Thyroid gland (tissue), 4 donors: ENCODE data around the gene CDH4.

ENCODE experiments used
- POLR2A ChIP-seq, 2 donors: fragments of 450-650 bp; IDR thresholded peaks; one replicate each; pipeline ENCODE4 v1.6.1; 2017; ENCODE audit warnings: antibody characterized with exemption in 2 of 2, mild to moderate bottlenecking in 2 of 2, moderate library complexity in 1 of 2
- TF ChIP-seq, protein P1 (sequence below), 6 experiments: fragments of 200-600 bp in 3 of 6; fragments of 450-650 bp in 3 of 6; sonication (generic) in 3 of 6; IDR thresholded peaks; one replicate each; pipeline ENCODE4 v1.5.1; 2016 to 2019; ENCODE audit warnings: antibody characterized with exemption in 6 of 6, mild to moderate bottlenecking in 2 of 6, inconsistent platforms in 1 of 6, moderate library complexity in 1 of 6

- TF ChIP-seq, protein P1, sequence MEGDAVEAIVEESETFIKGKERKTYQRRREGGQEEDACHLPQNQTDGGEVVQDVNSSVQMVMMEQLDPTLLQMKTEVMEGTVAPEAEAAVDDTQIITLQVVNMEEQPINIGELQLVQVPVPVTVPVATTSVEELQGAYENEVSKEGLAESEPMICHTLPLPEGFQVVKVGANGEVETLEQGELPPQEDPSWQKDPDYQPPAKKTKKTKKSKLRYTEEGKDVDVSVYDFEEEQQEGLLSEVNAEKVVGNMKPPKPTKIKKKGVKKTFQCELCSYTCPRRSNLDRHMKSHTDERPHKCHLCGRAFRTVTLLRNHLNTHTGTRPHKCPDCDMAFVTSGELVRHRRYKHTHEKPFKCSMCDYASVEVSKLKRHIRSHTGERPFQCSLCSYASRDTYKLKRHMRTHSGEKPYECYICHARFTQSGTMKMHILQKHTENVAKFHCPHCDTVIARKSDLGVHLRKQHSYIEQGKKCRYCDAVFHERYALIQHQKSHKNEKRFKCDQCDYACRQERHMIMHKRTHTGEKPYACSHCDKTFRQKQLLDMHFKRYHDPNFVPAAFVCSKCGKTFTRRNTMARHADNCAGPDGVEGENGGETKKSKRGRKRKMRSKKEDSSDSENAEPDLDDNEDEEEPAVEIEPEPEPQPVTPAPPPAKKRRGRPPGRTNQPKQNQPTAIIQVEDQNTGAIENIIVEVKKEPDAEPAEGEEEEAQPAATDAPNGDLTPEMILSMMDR (IDR thresholded peaks at IDR 0.05), result no peak
- TF ChIP-seq POLR2A (IDR thresholded peaks at IDR 0.05), result no peak
Observed at GRCh38 chr20:61566691-61567090, 314.6 kb downstream of the CDH4 start.
